Common myeloid progenitor, CD34-positive (primary cell): ENCODE data around the gene MN1.
"Not testable (repeated sequence)": the region's sequence is repeated elsewhere in the genome, so short reads cannot be mapped to it uniquely, and the experiment has no call there.

Source experiments
- CTCF ChIA-PET: fragments of 350-600 bp; sonication (Branson Sonifier 250); formaldehyde crosslinking; loops from one replicate; lab custom pipeline; 2021; ENCODE audit warnings: antibody characterized with exemption; lab: Charles Lee
- POLR2A ChIA-PET: fragments of 350-600 bp; sonication (Branson Sonifier 250); formaldehyde crosslinking; loops from one replicate; lab custom pipeline; 2021; ENCODE audit warnings: antibody characterized with exemption; lab: Charles Lee
- DNase-seq, 3 donors: peaks; one replicate each; pipeline versions ENCODE4 v3.0.0 to v3.0.0-alpha.2; 2013
- H3K27ac ChIP-seq, 2 experiments: 1 replicate in 1 of 2; 2 replicates in 1 of 2; pipeline ENCODE4 v1.7.0; 2013; ENCODE audit warnings: inconsistent platforms in 2 of 2, low read length in 2 of 2, mild to moderate bottlenecking in 2 of 2, low read depth in 1 of 2, moderate library complexity in 1 of 2; ENCODE audit not compliant: severe bottlenecking in 2 of 2, insufficient read depth in 1 of 2, poor library complexity in 1 of 2
- H3K27me3 ChIP-seq, 5 experiments: replicated peaks in 2 of 5; 1 replicate in 3 of 5; 2 replicates in 2 of 5; pipeline versions ENCODE4 v1.6.1 to v1.7.0; 2013; ENCODE audit warnings: low read length in 4 of 5, mild to moderate bottlenecking in 2 of 5, moderate library complexity in 2 of 5, inconsistent platforms in 1 of 5; ENCODE audit not compliant: insufficient read depth in 5 of 5, control insufficient read depth in 4 of 5
- H3K36me3 ChIP-seq, 4 experiments: 1 replicate in 2 of 4; 2 replicates in 2 of 4; pipeline versions ENCODE4 v1.6.1 to v1.7.0; 2013; ENCODE audit warnings: low read length in 3 of 4, control low read depth in 1 of 4, mild to moderate bottlenecking in 1 of 4; ENCODE audit not compliant: control insufficient read depth in 4 of 4, insufficient read depth in 4 of 4
- H3K4me1 ChIP-seq, 4 experiments: 1 replicate in 3 of 4; 2 replicates in 1 of 4; pipeline versions ENCODE4 v1.6.1 to v1.7.1; 2013; ENCODE audit warnings: low read length in 3 of 4, mild to moderate bottlenecking in 3 of 4, control low read depth in 1 of 4, inconsistent platforms in 1 of 4, moderate library complexity in 1 of 4; ENCODE audit not compliant: control insufficient read depth in 4 of 4, insufficient read depth in 4 of 4; ENCODE audit errors: control extremely low read depth in 1 of 4
- H3K4me3 ChIP-seq, 7 experiments: 1 replicate in 4 of 7; 2 replicates in 3 of 7; pipeline versions ENCODE4 v1.5.1 to v1.7.0; 2013; ENCODE audit warnings: mild to moderate bottlenecking in 7 of 7, low read length in 6 of 7, moderate library complexity in 6 of 7, inconsistent platforms in 2 of 7, low read depth in 2 of 7, control low read depth in 1 of 7; ENCODE audit not compliant: insufficient read depth in 4 of 7, control insufficient read depth in 1 of 7; ENCODE audit errors: extremely low read depth in 1 of 7
- H3K9me3 ChIP-seq, 5 experiments: 1 replicate in 4 of 5; 2 replicates in 1 of 5; pipeline versions ENCODE4 v1.6.1 to v1.7.1; 2013; ENCODE audit warnings: low read length in 4 of 5, mild to moderate bottlenecking in 2 of 5, inconsistent platforms in 1 of 5, low read depth in 1 of 5, moderate library complexity in 1 of 5; ENCODE audit not compliant: control insufficient read depth in 4 of 5, insufficient read depth in 2 of 5; ENCODE audit errors: control extremely low read depth in 1 of 5
- WGBS: methylation state at CpG from one replicate; pipeline ENCODE4 v1.1.5; 2013; ENCODE audit not compliant: insufficient coverage; 5-methylcytosine and 5-hydroxymethylcytosine counted together

The MN1 gene

DNA sequence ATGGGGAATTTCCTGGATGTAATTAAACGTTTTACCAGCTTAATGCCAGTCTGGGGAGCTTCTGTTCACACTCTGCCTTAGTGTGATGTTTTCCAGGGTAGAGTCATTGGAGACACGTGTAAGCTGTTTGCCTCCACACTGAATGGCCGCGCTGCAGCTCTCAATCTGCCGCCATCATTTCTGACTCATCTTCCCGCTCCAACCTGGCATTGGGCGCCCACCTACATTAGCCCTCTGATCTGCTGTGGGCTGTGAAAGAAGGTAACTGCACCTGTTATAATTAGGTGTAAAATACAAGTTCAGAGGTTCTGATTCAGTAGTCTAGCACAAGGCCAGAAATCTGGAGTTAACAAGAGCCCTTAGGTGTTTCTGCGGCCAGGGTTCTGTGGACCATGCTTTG, 54.6 kb downstream of the MN1 start:
- peaks cover 0 to 9% (median 0%) of the 10 kb centered on the region in 4 experiments for H3K36me3 ChIP-seq
- no peak overlapping the region for H3K4me3 ChIP-seq
- ChIA-PET POLR2A (no interaction called here), CTCF (interaction anchor here (1.1 kb wide), 1 partner anchor 15 kb away, joined by 3 read pairs; no protein-coding TSS in a partner anchor)
- no peaks in the 10 kb centered on the region for H3K27me3 ChIP-seq
- no peaks in the 10 kb centered on the region for H3K9me3 ChIP-seq
- DNase-seq: no peak
- no peak overlapping the region for H3K27ac ChIP-seq
- H3K4me1 ChIP-seq: peaks cover 9 to 34% (median 22%) of the 10 kb centered on the region in 4 experiments
- WGBS: 85% methylated on average over 6 of the region's 8 CpGs

DNA sequence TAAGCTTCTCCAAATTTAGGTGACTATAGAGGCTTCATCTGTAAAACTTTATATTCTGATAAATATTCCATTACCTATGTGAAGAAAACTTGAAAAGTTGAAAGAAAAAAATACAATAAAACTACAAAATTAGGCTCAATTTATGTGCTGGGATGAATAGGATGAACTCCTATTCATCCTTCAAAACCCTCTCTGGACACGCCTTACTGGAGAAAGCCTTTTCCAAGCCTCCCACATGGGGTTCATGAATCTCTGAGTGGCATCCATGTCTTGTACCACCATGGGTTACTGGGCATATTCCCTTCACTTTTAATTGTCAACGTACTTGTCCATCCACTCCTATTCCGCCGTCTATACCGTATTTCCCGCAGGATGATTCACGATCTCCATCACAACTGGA, 55.7 kb downstream of the MN1 start:
- H3K4me1 ChIP-seq: peaks cover 9 to 29% (median 18%) of the 10 kb centered on the region in 4 experiments
- CTCF ChIA-PET: no interaction called here
- no peak overlapping the region for H3K27ac ChIP-seq
- POLR2A ChIA-PET: no interaction called here
- no peaks in the 10 kb centered on the region for H3K27me3 ChIP-seq
- H3K9me3 ChIP-seq: no peaks in the 10 kb centered on the region
- DNase-seq: no peak
- WGBS: 95% methylated on average over 7 of the region's 7 CpGs
- H3K4me3 ChIP-seq: no peak overlapping the region
- H3K36me3 ChIP-seq: peaks cover 0 to 8% (median 0%) of the 10 kb centered on the region in 4 experiments

DNA sequence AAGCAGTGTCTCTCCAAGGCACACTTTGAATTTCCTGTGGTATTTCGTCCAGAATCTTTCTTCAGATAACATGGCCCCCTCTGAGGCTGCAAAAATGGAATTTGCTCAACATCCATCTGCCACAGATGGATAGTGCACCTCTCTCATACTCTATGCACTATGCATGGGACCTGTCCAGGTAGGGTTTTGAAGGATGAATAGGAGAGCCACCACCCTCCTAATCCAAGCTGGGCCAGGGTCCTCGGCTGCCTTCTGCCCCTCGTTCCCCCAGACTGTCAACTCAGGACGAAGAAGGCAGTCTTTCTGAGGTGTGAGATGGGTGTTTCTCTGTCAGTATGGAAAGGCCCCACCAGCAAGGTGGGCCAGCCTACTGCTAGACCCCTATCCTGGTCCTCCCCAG, 56.4 kb downstream of the MN1 start:
- Histone ChIP-seq H3K27me3 (no peaks in the 10 kb centered on the region), H3K27ac (no peak overlapping the region), H3K4me1 (peaks cover 9 to 23% (median 15%) of the 10 kb centered on the region in 4 experiments), H3K9me3 (no peaks in the 10 kb centered on the region), H3K4me3 (no peak overlapping the region), H3K36me3 (peaks cover 0 to 5% (median 0%) of the 10 kb centered on the region in 4 experiments)
- 83% methylated on average over 1 of the region's 4 CpGs for WGBS
- ChIA-PET CTCF (no interaction called here), POLR2A (no interaction called here)
- no peak for DNase-seq

DNA sequence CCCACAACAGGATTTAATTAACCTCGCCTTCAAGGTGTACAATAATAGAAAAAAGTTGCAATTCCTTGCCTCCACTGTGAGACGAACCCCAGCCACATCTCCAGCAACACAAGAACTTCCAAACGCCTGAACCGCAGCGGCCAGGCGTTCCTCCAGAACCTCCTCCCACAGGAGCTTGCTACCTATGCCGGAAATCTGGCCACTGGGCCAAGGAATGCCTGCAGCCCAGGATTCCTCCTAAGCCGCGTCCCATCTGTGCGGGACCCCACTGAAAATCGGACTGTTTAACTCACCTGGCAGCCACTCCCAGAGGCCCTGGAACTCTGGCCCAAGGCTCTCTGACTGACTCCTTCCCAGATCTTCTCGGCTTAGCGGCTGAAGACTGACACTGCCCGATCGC, 57.5 kb downstream of the MN1 start:
- H3K4me1 ChIP-seq: peaks cover 4 to 12% (median 5%) of the 10 kb centered on the region in 4 experiments
- H3K27me3 ChIP-seq, H3K36me3 ChIP-seq, CTCF ChIA-PET, DNase-seq, H3K4me3 ChIP-seq, H3K9me3 ChIP-seq, H3K27ac ChIP-seq, POLR2A ChIA-PET: not testable (repeated sequence)
- WGBS: 100% methylated on average over 2 of the region's 15 CpGs

DNA sequence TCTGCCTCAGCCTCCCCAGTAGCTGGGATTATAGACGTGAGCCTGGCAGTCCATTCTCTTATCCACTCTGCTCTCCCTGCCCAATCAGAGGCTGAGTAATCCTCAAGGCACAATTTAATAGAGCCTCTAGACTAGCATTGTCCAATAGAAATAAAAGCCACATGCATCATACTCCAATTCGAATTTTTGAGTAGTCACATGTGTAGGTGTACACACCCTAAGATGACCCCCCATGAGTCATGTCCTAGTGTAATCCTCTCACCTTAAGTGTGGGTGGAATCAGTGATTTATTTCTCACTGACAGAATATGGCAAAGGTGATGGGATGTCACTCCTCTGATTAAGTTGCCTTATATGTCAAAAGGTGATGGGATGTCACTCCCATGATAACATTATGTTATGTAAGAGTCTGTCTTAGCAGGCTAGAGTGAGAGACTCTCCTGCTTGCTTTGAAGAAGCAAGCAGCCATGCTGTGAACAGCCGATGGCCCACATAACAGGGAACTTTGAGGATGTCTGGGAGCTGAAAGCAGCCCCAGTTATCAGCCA, 61.3 kb downstream of the MN1 start:
- ChIA-PET POLR2A (no interaction called here), CTCF (no interaction called here)
- 93% methylated on average over 2 of the region's 3 CpGs for WGBS
- no peak overlapping the region for H3K27ac ChIP-seq
- DNase-seq: no peak
- H3K9me3 ChIP-seq: peaks cover 0 to 6% (median 0%) of the 10 kb centered on the region in 5 experiments
- no peaks in the 10 kb centered on the region for H3K27me3 ChIP-seq
- no peak overlapping the region for H3K4me3 ChIP-seq
- no peaks in the 10 kb centered on the region for H3K4me1 ChIP-seq
- no peaks in the 10 kb centered on the region for H3K36me3 ChIP-seq

- POLR2A ChIA-PET: no interaction called here
- Histone ChIP-seq H3K4me3 (no peak overlapping the region), H3K27me3 (no peaks in the 10 kb centered on the region), H3K36me3 (no peaks in the 10 kb centered on the region), H3K9me3 (peaks cover 0 to 6% (median 0%) of the 10 kb centered on the region in 5 experiments), H3K4me1 (no peaks in the 10 kb centered on the region), H3K27ac (no peak overlapping the region)
- no peak for DNase-seq
- CTCF ChIA-PET: no interaction called here
- 100% methylated on average over 1 of the region's 4 CpGs for WGBS
Observed at GRCh38 chr22:27737521-27737920, 64.0 kb downstream of the MN1 start.

DNA sequence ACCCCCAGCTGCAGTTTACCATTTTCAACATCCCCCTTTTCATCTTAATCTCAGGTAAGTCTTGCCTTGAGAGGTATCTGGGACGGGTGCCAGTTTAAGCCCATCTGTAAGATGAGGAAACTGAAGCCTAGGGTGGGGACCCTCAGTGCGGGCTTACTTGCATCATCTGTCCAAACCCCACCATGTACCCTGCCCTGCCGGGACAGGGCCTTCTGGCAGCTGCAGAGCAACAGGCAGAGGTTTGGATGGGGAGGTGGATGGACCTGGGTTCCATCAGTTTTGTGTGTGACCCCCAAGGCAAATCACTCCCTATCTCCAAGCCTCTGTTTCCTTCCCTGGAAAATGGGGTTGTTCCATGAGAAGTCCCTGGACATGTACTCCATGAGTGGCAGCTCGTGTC, 67.5 kb downstream of the MN1 start:
- CTCF ChIA-PET: interaction anchor here (1.5 kb wide), 2 partner anchors 10 to 25 kb away, joined by 4 to 5 read pairs; no protein-coding TSS in a partner anchor
- H3K27ac ChIP-seq: no peak overlapping the region
- peaks cover 0 to 3% (median 0%) of the 10 kb centered on the region in 4 experiments for H3K4me1 ChIP-seq
- H3K27me3 ChIP-seq: no peaks in the 10 kb centered on the region
- DNase-seq: no peak
- POLR2A ChIA-PET: no interaction called here
- peaks cover 0 to 6% (median 0%) of the 10 kb centered on the region in 5 experiments for H3K9me3 ChIP-seq
- WGBS: 100% methylated on average over 1 of the region's 4 CpGs
- H3K4me3 ChIP-seq: no peak overlapping the region
- no peaks in the 10 kb centered on the region for H3K36me3 ChIP-seq
